HCT116 (cell line): Measurements from ENCODE around the gene MMP25.

Experiments
- EGR1 ChIP-seq: IDR thresholded peaks from 2 replicates; pipeline ENCODE4 v1.6.1; 2012; ENCODE audit warnings: low read depth
- EZH2 ChIP-seq: fragments of 200-600 bp; sonication (generic); IDR thresholded peaks from 2 replicates; pipeline ENCODE4 v1.6.1; 2017; ENCODE audit warnings: antibody characterized with exemption, mixed run types
- POLR2AphosphoS5 ChIP-seq: IDR thresholded peaks from 2 replicates; pipeline ENCODE4 v1.6.1; 2011; ENCODE audit warnings: mild to moderate bottlenecking, low read depth, low read length, moderate library complexity
- RAD21 ChIP-seq: IDR thresholded peaks from 2 replicates; pipeline ENCODE4 v1.6.1; 2012; ENCODE audit warnings: low read depth, mild to moderate bottlenecking
- ZNF274 ChIP-seq: fragments of 200-500 bp; sonication (Bioruptor generic); IDR thresholded peaks from 2 replicates; pipeline ENCODE4 v1.6.1; 2014; ENCODE audit warnings: mild to moderate bottlenecking, low read depth, low read length, inconsistent platforms
- TF ChIP-seq, protein P1 (sequence below): IDR thresholded peaks from 2 replicates; pipeline ENCODE4 v1.6.1; 2012
- TF ChIP-seq, protein P2 (sequence below), 3 experiments: fragments of 200-600 bp in 1 of 3; sonication (generic) in 1 of 3; IDR thresholded peaks in 2 of 3; conservative IDR thresholded peaks in 1 of 3; 2 replicates each; pipeline ENCODE4 v1.5.1; 2012 to 2017; ENCODE audit warnings: low read depth in 2 of 3, low read length in 2 of 3, antibody characterized with exemption in 1 of 3, borderline replicate concordance in 1 of 3, control low read depth in 1 of 3, mild to moderate bottlenecking in 1 of 3, mixed read lengths in 1 of 3, mixed run types in 1 of 3, moderate library complexity in 1 of 3; ENCODE audit not compliant: insufficient read depth in 1 of 3

DNA sequence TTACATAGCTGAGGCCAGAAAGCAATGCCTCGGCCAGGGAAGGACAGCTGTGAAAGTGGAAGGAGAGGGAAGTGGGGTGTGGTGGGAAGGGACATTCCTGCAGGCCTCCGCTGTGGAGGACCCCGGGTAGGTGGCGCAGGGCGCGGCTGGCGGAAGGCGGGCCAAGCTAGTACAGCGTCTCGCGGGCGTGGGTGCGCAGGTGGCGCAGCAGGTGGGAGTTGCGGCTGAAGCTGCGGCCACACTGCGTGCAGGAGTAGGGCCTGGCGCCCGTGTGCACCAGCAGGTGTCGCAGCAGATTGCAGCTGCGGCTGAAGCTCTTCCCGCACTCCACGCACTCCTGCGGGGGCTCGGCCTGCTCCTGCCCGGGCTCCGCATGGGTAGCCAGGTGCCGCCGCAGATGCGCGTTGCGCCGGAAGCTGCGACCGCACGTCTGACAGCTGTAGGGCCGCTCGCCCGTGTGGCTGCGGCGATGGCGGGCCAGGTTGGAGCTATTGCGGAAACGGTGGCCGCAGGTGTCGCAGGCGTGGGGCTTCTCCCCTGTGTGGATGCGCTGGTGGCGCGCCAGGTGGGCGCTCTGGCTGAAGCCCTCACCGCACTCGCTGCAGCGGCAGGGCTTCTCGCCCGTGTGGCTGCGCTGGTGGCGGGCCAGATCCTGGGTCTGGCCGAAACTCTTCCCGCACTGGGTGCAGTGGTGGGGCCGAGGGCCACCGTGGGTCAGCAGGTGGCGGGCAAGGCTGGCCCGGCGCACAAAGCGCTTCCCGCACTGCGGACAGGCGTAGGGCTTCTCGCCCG is 42.8 kb downstream of the MMP25 start:
- TF ChIP-seq POLR2AphosphoS5 (no peak), ZNF274 (no peak), RAD21 (no peak), EGR1 (no peak), EZH2 (no peak)
- TF ChIP-seq, protein P1, sequence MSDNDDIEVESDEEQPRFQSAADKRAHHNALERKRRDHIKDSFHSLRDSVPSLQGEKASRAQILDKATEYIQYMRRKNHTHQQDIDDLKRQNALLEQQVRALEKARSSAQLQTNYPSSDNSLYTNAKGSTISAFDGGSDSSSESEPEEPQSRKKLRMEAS, result no peak
- TF ChIP-seq, protein P2, sequence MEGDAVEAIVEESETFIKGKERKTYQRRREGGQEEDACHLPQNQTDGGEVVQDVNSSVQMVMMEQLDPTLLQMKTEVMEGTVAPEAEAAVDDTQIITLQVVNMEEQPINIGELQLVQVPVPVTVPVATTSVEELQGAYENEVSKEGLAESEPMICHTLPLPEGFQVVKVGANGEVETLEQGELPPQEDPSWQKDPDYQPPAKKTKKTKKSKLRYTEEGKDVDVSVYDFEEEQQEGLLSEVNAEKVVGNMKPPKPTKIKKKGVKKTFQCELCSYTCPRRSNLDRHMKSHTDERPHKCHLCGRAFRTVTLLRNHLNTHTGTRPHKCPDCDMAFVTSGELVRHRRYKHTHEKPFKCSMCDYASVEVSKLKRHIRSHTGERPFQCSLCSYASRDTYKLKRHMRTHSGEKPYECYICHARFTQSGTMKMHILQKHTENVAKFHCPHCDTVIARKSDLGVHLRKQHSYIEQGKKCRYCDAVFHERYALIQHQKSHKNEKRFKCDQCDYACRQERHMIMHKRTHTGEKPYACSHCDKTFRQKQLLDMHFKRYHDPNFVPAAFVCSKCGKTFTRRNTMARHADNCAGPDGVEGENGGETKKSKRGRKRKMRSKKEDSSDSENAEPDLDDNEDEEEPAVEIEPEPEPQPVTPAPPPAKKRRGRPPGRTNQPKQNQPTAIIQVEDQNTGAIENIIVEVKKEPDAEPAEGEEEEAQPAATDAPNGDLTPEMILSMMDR (IDR thresholded peaks at IDR 0.05 in 2 of 3, conservative IDR thresholded peaks at IDR 0.05 in 1 of 3; ENCODE audit: borderline replicate concordance in 1 of 3, insufficient read depth in 1 of 3, low read depth in 2 of 3, low read length in 2 of 3), result no peak
